Upper lobe of left lung (tissue), 4 donors: ENCODE results near the gene GPX5.

Experiments
- POLR2A ChIP-seq, 4 donors: fragments of 450-650 bp; IDR thresholded peaks; one replicate each; pipeline ENCODE4 v1.5.1; 2016 to 2017; ENCODE audit warnings: antibody characterized with exemption in 4 of 4, mild to moderate bottlenecking in 2 of 4
- POLR2AphosphoS5 ChIP-seq, 2 donors: sonication (generic); formaldehyde crosslinking; IDR thresholded peaks; one replicate each; pipeline ENCODE4 v1.5.1; 2017; ENCODE audit warnings: antibody characterized with exemption in 2 of 2
- TF ChIP-seq, protein P1 (sequence below), 6 experiments: fragments of 450-650 bp in 4 of 6; fragments of 200-600 bp in 2 of 6; sonication (generic) in 2 of 6; IDR thresholded peaks; one replicate each; pipeline ENCODE4 v1.5.1; 2016 to 2019; ENCODE audit warnings: antibody characterized with exemption in 6 of 6

DNA sequence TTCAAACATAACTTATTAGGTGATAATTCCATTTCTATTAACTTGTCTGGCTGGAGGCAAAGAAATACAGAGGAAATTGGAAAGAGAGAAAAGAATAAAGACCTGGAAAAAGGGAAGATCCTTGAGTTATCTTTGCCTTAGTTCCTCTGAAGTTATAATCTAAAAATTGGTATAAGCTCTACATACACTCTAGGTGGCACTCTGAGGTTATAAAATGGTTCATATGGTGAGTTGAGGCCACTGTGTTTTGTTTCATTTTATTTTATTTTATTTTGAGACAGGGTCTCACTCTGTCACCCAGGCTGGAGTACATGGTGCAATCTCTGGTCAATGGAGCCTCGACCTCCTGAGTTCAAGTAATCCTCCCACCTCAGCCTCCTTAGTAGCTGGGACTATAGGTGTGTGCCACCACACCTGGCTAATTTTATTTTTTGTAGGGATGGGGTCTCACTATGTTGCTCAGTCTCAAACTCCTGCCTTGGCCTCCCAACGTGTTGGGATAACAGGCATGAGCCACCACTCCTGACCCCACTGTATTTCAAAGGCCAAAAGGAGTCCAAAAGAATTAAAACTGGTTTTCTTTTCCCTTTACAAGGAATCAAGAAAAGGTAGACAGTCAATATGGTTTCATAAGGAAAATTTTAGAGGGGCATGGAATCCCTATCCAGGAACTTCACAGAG, 29.4 kb upstream of the GPX5 start:
- TF ChIP-seq POLR2A (IDR thresholded peaks at IDR 0.05) (no peak), POLR2AphosphoS5 (IDR thresholded peaks at IDR 0.05) (no peak)
- TF ChIP-seq, protein P1, sequence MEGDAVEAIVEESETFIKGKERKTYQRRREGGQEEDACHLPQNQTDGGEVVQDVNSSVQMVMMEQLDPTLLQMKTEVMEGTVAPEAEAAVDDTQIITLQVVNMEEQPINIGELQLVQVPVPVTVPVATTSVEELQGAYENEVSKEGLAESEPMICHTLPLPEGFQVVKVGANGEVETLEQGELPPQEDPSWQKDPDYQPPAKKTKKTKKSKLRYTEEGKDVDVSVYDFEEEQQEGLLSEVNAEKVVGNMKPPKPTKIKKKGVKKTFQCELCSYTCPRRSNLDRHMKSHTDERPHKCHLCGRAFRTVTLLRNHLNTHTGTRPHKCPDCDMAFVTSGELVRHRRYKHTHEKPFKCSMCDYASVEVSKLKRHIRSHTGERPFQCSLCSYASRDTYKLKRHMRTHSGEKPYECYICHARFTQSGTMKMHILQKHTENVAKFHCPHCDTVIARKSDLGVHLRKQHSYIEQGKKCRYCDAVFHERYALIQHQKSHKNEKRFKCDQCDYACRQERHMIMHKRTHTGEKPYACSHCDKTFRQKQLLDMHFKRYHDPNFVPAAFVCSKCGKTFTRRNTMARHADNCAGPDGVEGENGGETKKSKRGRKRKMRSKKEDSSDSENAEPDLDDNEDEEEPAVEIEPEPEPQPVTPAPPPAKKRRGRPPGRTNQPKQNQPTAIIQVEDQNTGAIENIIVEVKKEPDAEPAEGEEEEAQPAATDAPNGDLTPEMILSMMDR (IDR thresholded peaks at IDR 0.05) = no peak
